Superior temporal gyrus (tissue), 1 donor: ENCODE data around the gene RPS15.
"Not testable (repeated sequence)": the region's sequence is repeated elsewhere in the genome, so short reads cannot be mapped to it uniquely, and the experiment has no call there.

Source experiments
- DNase-seq: peaks from one replicate; pipeline ENCODE4 v3.0.0-alpha.2; 2016; ENCODE audit errors: extremely low spot score

The RPS15 gene

GRCh38 chr19:1434577-1435060 lies 3.6 kb upstream of the RPS15 start:
- DNase-seq: no peak

GRCh38 chr19:1435378-1435989 lies 2.7 kb upstream of the RPS15 start:
- DNase-seq: no peak

GRCh38 chr19:1437609-1438008 lies 587 bp upstream of the RPS15 start:
- no peak for DNase-seq

- no peak for DNase-seq
Measured at GRCh38 chr19:1438933-1439354, 748 bp downstream of the RPS15 start.

GRCh38 chr19:1439525-1440417 lies 1.6 kb downstream of the RPS15 start:
- DNase-seq: not testable (repeated sequence)

- DNase-seq: no peak
Measured at GRCh38 chr19:1440418-1440801, 2.2 kb downstream of the RPS15 start.

- DNase-seq: no peak
Measured at GRCh38 chr19:1441022-1441426, 2.8 kb downstream of the RPS15 start.

- DNase-seq: no peak
Measured at GRCh38 chr19:1441677-1442438, 3.7 kb downstream of the RPS15 start.

GRCh38 chr19:1445185-1445931 lies 7.2 kb downstream of the RPS15 start:
- DNase-seq: peak; percentile 77

GRCh38 chr19:1445932-1446712 lies 7.9 kb downstream of the RPS15 start:
- peak; percentile 24 for DNase-seq

GRCh38 chr19:1446713-1447481 lies 8.7 kb downstream of the RPS15 start:
- no peak for DNase-seq

- DNase-seq: no peak
Measured at GRCh38 chr19:1447504-1447903, 9.3 kb downstream of the RPS15 start.

- DNase-seq: no peak
Measured at GRCh38 chr19:1447944-1448343, 9.7 kb downstream of the RPS15 start.

GRCh38 chr19:1449467-1450442 lies 11.6 kb downstream of the RPS15 start, which contains the start of gene APC2:
APC2 (plus strand) TSS chr19:1450121; CDS start chr19:1453002, 2,881 bp downstream.
- DNase-seq: peak; percentile 91

GRCh38 chr19:1450735-1451731 lies 12.8 kb downstream of the RPS15 start:
- peak; percentile 30 for DNase-seq

- peak; percentile 63 for DNase-seq
Measured at GRCh38 chr19:1451916-1452801, 14.0 kb downstream of the RPS15 start.
